ENCODE data around the gene DYNC1I1. TPM values are rescaled to one million over a fixed set of nuclear protein-coding genes. Genes with fewer than 3 reads are reported as not detected.

DYNC1I1 gene
- total RNA-seq, 4 donors from 2014 or later = 1.9 to 17.9 (median 8.7) TPM

GRCh38 chr7:95989301-95989700, 216.9 kb downstream of the DYNC1I1 start:
- TF ChIP-seq CTCF (IDR thresholded peaks at IDR 0.05) (no peak), POLR2A (IDR thresholded peaks at IDR 0.05) (no peak)
- intact Hi-C loops (cut with DNase I; ENCODE audit: low total_unique reads) = no loop called here

GRCh38 chr7:95993380-95993779, 221.0 kb downstream of the DYNC1I1 start:
- Histone ChIP-seq H3K9me3 (no peaks in the 10 kb centered on the region), H3K27ac (no peak overlapping the region), H3K27me3 (no peaks in the 10 kb centered on the region), H3K36me3 (no peaks in the 10 kb centered on the region), H3K4me1 (no peaks in the 10 kb centered on the region), H3K4me3 (no peak overlapping the region)
- intact Hi-C loops (cut with DNase I; ENCODE audit: low total_unique reads) = no loop called here
- no peak for TF ChIP-seq POLR2A (IDR thresholded peaks at IDR 0.05)
- no peak for TF ChIP-seq CTCF (IDR thresholded peaks at IDR 0.05)
- DNase-seq = no peak

More at GRCh38 chr7:95989301-95989700, 216.9 kb downstream of the DYNC1I1 start:
- Histone ChIP-seq H3K27me3 (no peaks in the 10 kb centered on the region), H3K9me3 (no peaks in the 10 kb centered on the region), H3K27ac (no peak overlapping the region), H3K36me3 (no peaks in the 10 kb centered on the region), H3K4me3 (no peak overlapping the region), H3K4me1 (no peaks in the 10 kb centered on the region)
- DNase-seq = no peak

GRCh38 chr7:95996174-95996573, 223.8 kb downstream of the DYNC1I1 start:
- Histone ChIP-seq H3K36me3 (no peaks in the 10 kb centered on the region), H3K27me3 (no peaks in the 10 kb centered on the region), H3K9me3 (no peaks in the 10 kb centered on the region), H3K27ac (no peak overlapping the region), H3K4me3 (no peak overlapping the region), H3K4me1 (no peaks in the 10 kb centered on the region)
- TF ChIP-seq POLR2A (IDR thresholded peaks at IDR 0.05) (no peak), CTCF (IDR thresholded peaks at IDR 0.05) (no peak)
- intact Hi-C loops (cut with DNase I; ENCODE audit: low total_unique reads) = no loop called here
- DNase-seq = no peak

- intact Hi-C loops (cut with DNase I; ENCODE audit: low total_unique reads) = no loop called here
Measured at GRCh38 chr7:95996886-95997285, 224.5 kb downstream of the DYNC1I1 start.

GRCh38 chr7:95997632-95998031, 225.3 kb downstream of the DYNC1I1 start:
- no peak for DNase-seq
- H3K27ac ChIP-seq = no peak overlapping the region
- intact Hi-C loops (cut with DNase I; ENCODE audit: low total_unique reads) = no loop called here
- H3K4me3 ChIP-seq = no peak overlapping the region
- H3K27me3 ChIP-seq = no peaks in the 10 kb centered on the region
- no peaks in the 10 kb centered on the region for H3K36me3 ChIP-seq
- H3K4me1 ChIP-seq = no peaks in the 10 kb centered on the region
- no peaks in the 10 kb centered on the region for H3K9me3 ChIP-seq
- no peak for TF ChIP-seq POLR2A (IDR thresholded peaks at IDR 0.05)
- TF ChIP-seq CTCF (IDR thresholded peaks at IDR 0.05) = no peak

More at GRCh38 chr7:95996886-95997285, 224.5 kb downstream of the DYNC1I1 start:
- no peaks in the 10 kb centered on the region for H3K4me1 ChIP-seq
- no peaks in the 10 kb centered on the region for H3K9me3 ChIP-seq
- H3K27me3 ChIP-seq = no peaks in the 10 kb centered on the region
- H3K4me3 ChIP-seq = no peak overlapping the region
- H3K27ac ChIP-seq = no peak overlapping the region
- TF ChIP-seq CTCF (IDR thresholded peaks at IDR 0.05) (no peak), POLR2A (IDR thresholded peaks at IDR 0.05) (no peak)
- no peaks in the 10 kb centered on the region for H3K36me3 ChIP-seq
- DNase-seq = no peak
